BJ (cell line): ENCODE results near the gene BHLHE40. TPM values are rescaled to one million over a fixed set of nuclear protein-coding genes. Genes with fewer than 3 reads are reported as not detected.

Source experiments
- CTCF ChIA-PET: fragments of 350-600 bp; formaldehyde crosslinking; extraction: SDS; loops from one replicate; lab custom pipeline; 2021; ENCODE audit warnings: antibody characterized with exemption, inconsistent platforms; lab: Yijun Ruan, JAX
- POLR2A ChIA-PET: fragments of 300-600 bp; sonication (Branson Sonifier 250); formaldehyde crosslinking; extraction: SDS; loops from one replicate; lab custom pipeline; 2021; ENCODE audit warnings: antibody characterized with exemption; lab: Charles Lee
- DNase-seq: peaks from one replicate; pipeline ENCODE4 v3.0.0-alpha.2; 2011; ENCODE audit warnings: low read depth
- H3K27me3 ChIP-seq: 2 replicates; pipeline ENCODE4 v1.6.0; 2011; ENCODE audit warnings: low read length; ENCODE audit not compliant: control insufficient read depth, insufficient read depth
- H3K36me3 ChIP-seq: 2 replicates; pipeline ENCODE4 v1.5.1; 2011; ENCODE audit warnings: low read length; ENCODE audit not compliant: control insufficient read depth, insufficient read depth
- H3K4me3 ChIP-seq: 2 replicates; pipeline ENCODE4 v1.5.1; 2011; ENCODE audit warnings: low read depth, mild to moderate bottlenecking, control low read depth, low read length
- polyA plus RNA-seq: library from polyadenylated mRNA; depleted of rRNA; stranded (reverse); fragments of >200 nt; gene quantifications from 2 replicates; pipeline ENCODE4 v1.2.3, GENCODE V29; 2011
- TF ChIP-seq, protein P1 (sequence below): IDR thresholded peaks from 2 replicates; pipeline ENCODE4 v1.5.1; 2011; ENCODE audit warnings: low read depth, mild to moderate bottlenecking, control low read depth, inconsistent platforms, low read length, moderate library complexity; ENCODE audit not compliant: insufficient read depth

BHLHE40 gene
- polyA plus RNA-seq, 1 experiment, result 18.8 TPM

DNA sequence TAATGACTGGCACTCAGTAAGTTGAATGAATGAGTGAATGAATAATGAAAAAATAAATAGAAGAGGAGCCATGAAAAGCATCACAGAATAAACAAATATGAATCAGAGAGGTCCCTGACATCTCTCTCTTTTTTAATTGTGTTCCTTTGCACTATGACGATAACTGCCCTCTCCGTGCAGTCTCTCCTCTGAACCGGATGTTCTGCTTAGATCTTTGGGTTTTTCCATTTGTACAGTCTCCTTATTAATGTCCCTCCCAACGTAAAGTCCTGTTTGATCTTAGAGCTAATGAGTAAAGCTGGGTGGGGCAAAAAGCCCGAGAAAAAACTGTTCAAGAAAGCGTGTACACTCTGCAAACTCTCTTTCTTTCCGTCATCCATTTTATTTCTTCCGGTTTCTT, 28.3 kb upstream of the BHLHE40 start:
- no peak for DNase-seq
- Histone ChIP-seq H3K36me3 (no peaks in the 10 kb centered on the region), H3K4me3 (no peak overlapping the region), H3K27me3 (0 out of 2 replicates have a peak, but pooled peaks cover 1% of the 10 kb centered on the region)
- POLR2A ChIA-PET, result no interaction called here
- TF ChIP-seq, protein P1, sequence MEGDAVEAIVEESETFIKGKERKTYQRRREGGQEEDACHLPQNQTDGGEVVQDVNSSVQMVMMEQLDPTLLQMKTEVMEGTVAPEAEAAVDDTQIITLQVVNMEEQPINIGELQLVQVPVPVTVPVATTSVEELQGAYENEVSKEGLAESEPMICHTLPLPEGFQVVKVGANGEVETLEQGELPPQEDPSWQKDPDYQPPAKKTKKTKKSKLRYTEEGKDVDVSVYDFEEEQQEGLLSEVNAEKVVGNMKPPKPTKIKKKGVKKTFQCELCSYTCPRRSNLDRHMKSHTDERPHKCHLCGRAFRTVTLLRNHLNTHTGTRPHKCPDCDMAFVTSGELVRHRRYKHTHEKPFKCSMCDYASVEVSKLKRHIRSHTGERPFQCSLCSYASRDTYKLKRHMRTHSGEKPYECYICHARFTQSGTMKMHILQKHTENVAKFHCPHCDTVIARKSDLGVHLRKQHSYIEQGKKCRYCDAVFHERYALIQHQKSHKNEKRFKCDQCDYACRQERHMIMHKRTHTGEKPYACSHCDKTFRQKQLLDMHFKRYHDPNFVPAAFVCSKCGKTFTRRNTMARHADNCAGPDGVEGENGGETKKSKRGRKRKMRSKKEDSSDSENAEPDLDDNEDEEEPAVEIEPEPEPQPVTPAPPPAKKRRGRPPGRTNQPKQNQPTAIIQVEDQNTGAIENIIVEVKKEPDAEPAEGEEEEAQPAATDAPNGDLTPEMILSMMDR, result no peak
- CTCF ChIA-PET, result no interaction called here

DNA sequence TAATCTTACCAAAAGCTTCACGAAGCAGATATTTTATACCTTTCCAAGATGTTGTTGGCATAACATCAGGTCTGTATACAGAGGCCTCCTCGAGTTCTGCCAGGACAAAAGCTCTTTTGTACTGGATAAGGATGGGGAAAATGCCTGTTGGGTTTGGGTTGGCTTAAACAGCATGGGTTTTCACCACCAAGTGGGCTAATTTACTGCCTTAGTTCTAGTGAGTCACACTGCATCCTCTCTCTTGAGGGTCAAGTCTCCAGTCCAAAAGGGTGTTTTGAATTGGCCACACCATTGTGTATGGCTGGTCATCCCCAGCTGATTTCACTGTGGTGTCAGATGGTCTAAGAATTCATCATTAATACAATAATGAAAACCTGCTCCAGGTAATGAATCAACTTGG, 26.1 kb upstream of the BHLHE40 start:
- no peak for DNase-seq
- CTCF ChIA-PET, result no interaction called here

DNA sequence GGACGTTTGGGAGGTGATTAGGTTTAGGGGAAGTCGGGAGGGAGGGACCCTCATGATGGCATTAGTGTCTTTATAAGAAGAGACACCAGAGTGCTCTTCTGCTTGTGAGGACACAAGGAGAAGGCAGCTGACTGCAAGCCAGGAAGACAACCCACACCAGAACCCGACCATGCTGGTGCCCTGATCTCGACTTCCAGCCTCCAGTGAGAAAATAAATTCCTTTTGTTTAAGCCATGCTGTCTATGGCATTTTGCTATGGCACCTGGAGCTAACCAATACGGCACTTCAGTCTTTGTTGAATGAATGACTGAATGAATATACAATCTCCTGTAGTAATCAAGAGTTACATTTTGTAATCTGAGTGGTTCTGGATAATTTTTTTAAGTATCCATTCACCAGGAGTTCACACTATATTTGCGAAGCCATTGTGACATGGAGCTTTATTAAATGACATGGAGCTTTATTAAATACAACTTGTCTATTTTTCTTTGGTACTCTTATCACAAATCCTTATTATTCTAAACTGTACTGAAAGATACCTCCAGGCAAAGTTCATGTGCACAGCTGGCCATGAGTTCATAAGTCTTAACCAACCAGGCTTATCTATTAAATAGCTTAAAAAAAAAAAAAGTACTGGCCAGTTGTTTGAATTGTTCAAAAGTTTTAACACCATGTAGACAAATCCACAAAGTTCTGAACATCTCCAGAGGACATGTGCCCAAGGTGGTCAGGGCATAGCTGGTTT, 24.8 kb upstream of the BHLHE40 start:
- ChIA-PET CTCF (interaction anchor here (1.3 kb wide), 1 partner anchor 21 kb away, joined by 5 read pairs; no protein-coding TSS in a partner anchor), POLR2A (no interaction called here)
- H3K36me3 ChIP-seq, result no peaks in the 10 kb centered on the region
- H3K27me3 ChIP-seq, result peaks cover 3% of the 10 kb centered on the region; the same call in 1 of the 2 replicates
- H3K4me3 ChIP-seq, result no peak overlapping the region
- TF ChIP-seq, protein P1, result no peak
- DNase-seq, result no peak

More for the DNA sequence above, 26.1 kb upstream of the BHLHE40 start:
- Histone ChIP-seq H3K4me3 (no peak overlapping the region), H3K27me3 (peaks cover 3% of the 10 kb centered on the region; the same call in 1 of the 2 replicates), H3K36me3 (no peaks in the 10 kb centered on the region)
- TF ChIP-seq, protein P1, result no peak
- POLR2A ChIA-PET, result no interaction called here

DNA sequence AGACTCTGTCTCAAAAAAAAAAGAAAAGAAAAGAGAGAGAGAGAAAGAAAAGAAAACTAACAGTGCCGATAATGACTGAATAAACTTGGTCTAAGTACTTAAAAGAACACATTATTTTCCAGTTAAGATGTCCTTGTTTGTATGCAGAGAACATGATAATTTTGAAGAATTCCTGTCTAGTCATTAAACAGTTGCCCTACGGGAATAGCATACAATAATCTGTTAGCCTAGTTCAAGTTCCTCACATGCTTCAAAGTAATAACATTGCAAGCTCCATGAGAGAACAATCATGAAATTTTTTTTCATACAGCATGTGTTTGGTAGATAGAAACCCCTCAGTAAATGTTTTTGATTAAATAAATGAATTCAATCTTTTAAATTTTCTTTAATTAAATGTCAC, 23.1 kb upstream of the BHLHE40 start:
- no peak for DNase-seq
- TF ChIP-seq, protein P1, result no peak
- Histone ChIP-seq H3K27me3 (peaks cover 3% of the 10 kb centered on the region; the same call in 1 of the 2 replicates), H3K36me3 (no peaks in the 10 kb centered on the region), H3K4me3 (no peak overlapping the region)
- ChIA-PET CTCF (no interaction called here), POLR2A (no interaction called here)

DNA sequence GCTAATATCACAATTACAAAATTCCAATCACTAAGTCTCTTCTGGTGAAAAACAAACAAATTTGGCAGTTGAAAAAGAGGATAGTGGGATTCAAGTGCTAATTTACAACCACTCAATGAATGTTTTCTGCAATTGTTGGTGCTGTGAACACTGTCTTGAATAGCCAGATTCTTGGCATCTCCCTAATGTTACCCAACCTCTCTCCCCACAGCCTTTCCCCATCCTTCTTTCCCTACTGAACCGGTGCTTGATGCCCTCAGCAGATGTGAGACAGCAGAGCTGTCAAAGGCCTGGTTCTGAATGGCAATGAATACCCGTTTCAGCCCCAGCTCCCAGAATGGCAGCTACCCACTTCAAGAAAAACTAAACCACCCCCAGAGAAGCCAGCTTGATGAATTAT, 22.5 kb upstream of the BHLHE40 start:
- H3K36me3 ChIP-seq, result no peaks in the 10 kb centered on the region
- ChIA-PET POLR2A (no interaction called here), CTCF (no interaction called here)
- H3K27me3 ChIP-seq, result peaks cover 3% of the 10 kb centered on the region; the same call in 1 of the 2 replicates
- H3K4me3 ChIP-seq, result no peak overlapping the region
- DNase-seq, result no peak
- TF ChIP-seq, protein P1, result no peak
